ENCODE measurements around the gene KMT2C. TPM values are rescaled to one million over a fixed set of nuclear protein-coding genes. Genes with fewer than 3 reads are reported as not detected.
A peak's percentile ranks its signal among the peaks of the same experiment; 100 is the strongest.
"Not testable (repeated sequence)": the region's sequence is repeated elsewhere in the genome, so short reads cannot be mapped to it uniquely, and the experiment has no call there.

The KMT2C gene
- total RNA-seq, 1 donor = 39.7 TPM

DNA sequence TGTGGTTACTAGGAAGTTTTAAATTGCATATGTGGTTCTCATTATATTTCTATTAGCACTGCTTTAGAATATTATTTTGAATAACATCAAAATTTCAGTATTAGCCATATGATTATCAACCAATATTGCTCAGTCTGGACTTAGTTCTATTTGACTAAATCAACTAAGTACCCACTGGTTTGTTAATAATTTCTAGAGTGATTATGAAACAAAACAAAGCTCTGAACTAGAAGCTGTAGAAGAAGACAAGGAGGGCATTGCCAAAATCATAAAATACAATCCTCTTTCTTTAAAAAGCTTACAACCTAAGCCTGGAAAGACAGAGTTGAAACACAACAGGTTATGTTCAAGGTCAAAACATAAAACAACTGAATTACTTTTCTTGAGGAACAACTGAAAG is 204.7 kb downstream of the KMT2C start:
- TF ChIP-seq CTCF (IDR thresholded peaks at IDR 0.05; ENCODE audit: insufficient read depth, low read depth, low read length) = no peak
- no peak overlapping the region for H3K4me3 ChIP-seq (ENCODE audit: low read depth, low read length)
- DNase-seq (ENCODE audit: low read depth) = no peak

GRCh38 chr7:152219556-152219955 is 216.2 kb downstream of the KMT2C start:
- H3K4me3 ChIP-seq (ENCODE audit: low read depth, low read length); DNase-seq (ENCODE audit: low read depth): not testable (repeated sequence)

GRCh38 chr7:152208766-152209165 is 227.0 kb downstream of the KMT2C start:
- DNase-seq (ENCODE audit: low read depth); H3K4me3 ChIP-seq (ENCODE audit: low read depth, low read length): not testable (repeated sequence)

- DNase-seq (ENCODE audit: low read depth); H3K4me3 ChIP-seq (ENCODE audit: low read depth, low read length): not testable (repeated sequence)
Measured at GRCh38 chr7:152204417-152204816, 231.4 kb downstream of the KMT2C start.

DNA sequence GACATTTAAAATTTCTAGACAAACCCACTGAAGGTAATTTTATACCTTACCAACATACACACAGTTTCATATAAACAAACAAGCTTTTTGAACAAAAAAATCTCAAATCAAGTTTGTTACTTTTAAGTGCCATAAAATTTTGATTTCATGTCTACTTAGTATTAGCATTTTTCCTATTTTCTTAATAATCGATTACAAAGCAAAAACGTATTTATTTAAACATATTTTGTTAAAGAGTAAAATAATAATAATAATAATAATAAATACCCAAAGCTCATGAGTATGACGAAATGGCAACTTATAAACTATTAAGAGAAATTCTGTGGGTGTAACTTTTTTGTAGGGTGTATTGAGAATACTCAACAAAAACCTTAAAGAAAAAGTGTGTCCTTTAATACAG is 232.7 kb downstream of the KMT2C start:
- TF ChIP-seq CTCF (IDR thresholded peaks at IDR 0.05; ENCODE audit: insufficient read depth, low read depth, low read length) = no peak
- no peak for DNase-seq (ENCODE audit: low read depth)
- no peak overlapping the region for H3K4me3 ChIP-seq (ENCODE audit: low read depth, low read length)

DNA sequence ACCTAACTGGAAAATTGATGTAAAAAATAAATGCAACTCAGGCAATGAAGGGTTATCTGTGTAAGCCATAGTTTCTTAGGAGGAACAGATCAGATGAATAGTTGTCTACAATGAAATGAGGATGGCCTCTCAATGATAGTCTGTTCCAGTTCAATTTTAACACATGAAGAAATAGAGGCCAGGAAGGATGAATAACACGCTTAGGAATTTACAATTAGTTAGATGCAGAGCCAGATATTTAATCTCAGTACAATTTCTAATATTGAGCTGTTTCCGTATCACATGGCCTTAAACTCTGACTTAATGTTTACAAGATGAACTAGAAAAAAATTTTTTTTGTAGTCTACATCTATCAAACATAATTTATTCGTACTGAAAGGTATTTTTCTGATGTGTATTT is 233.7 kb downstream of the KMT2C start:
- TF ChIP-seq CTCF (IDR thresholded peaks at IDR 0.05; ENCODE audit: insufficient read depth, low read depth, low read length) = no peak
- peak; percentile 58 for DNase-seq (ENCODE audit: low read depth)
- no peak overlapping the region for H3K4me3 ChIP-seq (ENCODE audit: low read depth, low read length)

DNA sequence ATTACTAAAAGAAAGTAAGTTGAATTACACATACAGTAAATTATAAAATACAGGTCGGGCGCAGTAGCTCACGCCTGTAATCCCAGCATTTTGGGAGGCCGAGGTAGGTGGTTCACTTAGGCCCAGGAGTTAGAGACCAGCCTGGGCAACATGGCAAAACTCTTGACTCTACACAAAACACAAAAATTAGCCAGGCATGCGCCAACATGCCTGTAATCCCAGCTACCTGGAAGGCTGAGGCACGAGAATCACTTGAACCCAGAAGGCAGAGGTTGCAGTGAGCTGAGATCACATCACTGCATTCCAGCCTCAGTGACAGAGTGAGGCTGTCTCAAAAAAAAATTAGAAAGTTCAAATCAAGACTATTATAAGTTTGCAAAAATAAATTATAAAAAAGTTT is 235.4 kb downstream of the KMT2C start:
- H3K4me3 ChIP-seq (ENCODE audit: low read depth, low read length) = no peak overlapping the region
- no peak for TF ChIP-seq CTCF (IDR thresholded peaks at IDR 0.05; ENCODE audit: insufficient read depth, low read depth, low read length)
- DNase-seq (ENCODE audit: low read depth) = no peak

GRCh38 chr7:152196391-152196790 is 239.4 kb downstream of the KMT2C start:
- H3K4me3 ChIP-seq (ENCODE audit: low read depth, low read length) = no peak overlapping the region
- no peak for DNase-seq (ENCODE audit: low read depth)
- TF ChIP-seq CTCF (IDR thresholded peaks at IDR 0.05; ENCODE audit: insufficient read depth, low read depth, low read length) = no peak

GRCh38 chr7:152193880-152194279 is 241.9 kb downstream of the KMT2C start:
- DNase-seq (ENCODE audit: low read depth) = no peak
- TF ChIP-seq CTCF (IDR thresholded peaks at IDR 0.05; ENCODE audit: insufficient read depth, low read depth, low read length) = no peak
- no peak overlapping the region for H3K4me3 ChIP-seq (ENCODE audit: low read depth, low read length)
